A673 (cell line): ENCODE results near the gene DGCR8. TPM values are rescaled to one million over a fixed set of nuclear protein-coding genes. Genes with fewer than 3 reads are reported as not detected.

Experiments used
- BruUV-seq: library from RNA; stranded (reverse); fragments of 400-500 nt; replicated peaks from 2 replicates; lab custom pipeline; 2021; lab: Mats Ljungman, UMichigan
- CTCF ChIA-PET: fragments of 300-600 bp; sonication (Branson Sonifier 250); formaldehyde crosslinking; loops from one replicate; lab custom pipeline; 2022; ENCODE audit warnings: antibody characterized with exemption; lab: Charles Lee
- POLR2A ChIA-PET: fragments of 300-600 bp; sonication (Branson Sonifier 250); formaldehyde crosslinking; loops from one replicate; lab custom pipeline; 2022; ENCODE audit warnings: antibody characterized with exemption; ENCODE audit not compliant: low non-redundant PET; lab: Charles Lee
- DNase-seq: peaks from one replicate; pipeline ENCODE4 v3.0.0-alpha.2; 2015; ENCODE audit warnings: low spot score
- H3K27ac ChIP-seq: fragments of 200-600 bp; sonication (generic); 2 replicates; pipeline ENCODE4 v1.5.1; 2016; ENCODE audit warnings: mixed run types, low read depth, mild to moderate bottlenecking, mixed read lengths, antibody characterized with exemption, low read length; ENCODE audit not compliant: poor library complexity, severe bottlenecking
- H3K27me3 ChIP-seq: fragments of 200-600 bp; sonication (generic); replicated peaks from 2 replicates; pipeline ENCODE4 v1.6.1; 2017; ENCODE audit warnings: mixed run types, low read depth, mild to moderate bottlenecking, mixed read lengths, antibody characterized with exemption, low read length; ENCODE audit not compliant: insufficient read depth, poor library complexity
- H3K36me3 ChIP-seq: fragments of 200-600 bp; sonication (generic); 2 replicates; pipeline ENCODE4 v1.6.1; 2016; ENCODE audit warnings: mixed run types, mild to moderate bottlenecking, mixed read lengths, antibody characterized with exemption, low read length; ENCODE audit not compliant: insufficient read depth, poor library complexity, severe bottlenecking
- H3K4me1 ChIP-seq: fragments of 200-600 bp; sonication (generic); 2 replicates; pipeline ENCODE4 v1.6.1; 2017; ENCODE audit warnings: mixed run types, mild to moderate bottlenecking, mixed read lengths, antibody characterized with exemption, low read length; ENCODE audit not compliant: insufficient read depth, poor library complexity, severe bottlenecking
- H3K4me3 ChIP-seq: fragments of 200-600 bp; sonication (generic); 2 replicates; pipeline ENCODE4 v1.5.1; 2016; ENCODE audit warnings: low read depth, mixed run types, mild to moderate bottlenecking, mixed read lengths, low read length; ENCODE audit not compliant: poor library complexity, severe bottlenecking
- H3K9me3 ChIP-seq: fragments of 200-600 bp; sonication (generic); 2 replicates; pipeline ENCODE4 v1.6.1; 2016; ENCODE audit warnings: mixed run types, low read depth, mild to moderate bottlenecking, mixed read lengths, antibody characterized with exemption, low read length; ENCODE audit not compliant: poor library complexity, severe bottlenecking
- EZH2 ChIP-seq: fragments of 200-600 bp; sonication (generic); IDR thresholded peaks from 2 replicates; pipeline ENCODE4 v1.6.1; 2017; ENCODE audit warnings: borderline replicate concordance, low read depth, mild to moderate bottlenecking, mixed read lengths, antibody characterized with exemption, low read length; ENCODE audit not compliant: poor library complexity, severe bottlenecking
- intact Hi-C: fragments of 100-400 bp; cut with micrococcal nuclease; formaldehyde crosslinking; loops from one replicate; pipeline ENCODE4 v1.10.0; 2022; ENCODE audit not compliant: unreplicated experiment
- total RNA-seq: library from RNA; stranded (reverse); gene quantifications from 2 replicates; pipeline ENCODE4 v1.2.3, GENCODE V29; 2021
- TF ChIP-seq, protein P1 (sequence below): fragments of 300-800, 200-600 bp; sonication (generic); conservative IDR thresholded peaks from 2 replicates; pipeline ENCODE4 v1.5.1; 2017; ENCODE audit warnings: low read depth, mild to moderate bottlenecking, antibody characterized with exemption, low read length, moderate library complexity, mixed read lengths

Gene DGCR8
- total RNA-seq, 1 experiment from 2014 or later, result 63.2 TPM

DNA sequence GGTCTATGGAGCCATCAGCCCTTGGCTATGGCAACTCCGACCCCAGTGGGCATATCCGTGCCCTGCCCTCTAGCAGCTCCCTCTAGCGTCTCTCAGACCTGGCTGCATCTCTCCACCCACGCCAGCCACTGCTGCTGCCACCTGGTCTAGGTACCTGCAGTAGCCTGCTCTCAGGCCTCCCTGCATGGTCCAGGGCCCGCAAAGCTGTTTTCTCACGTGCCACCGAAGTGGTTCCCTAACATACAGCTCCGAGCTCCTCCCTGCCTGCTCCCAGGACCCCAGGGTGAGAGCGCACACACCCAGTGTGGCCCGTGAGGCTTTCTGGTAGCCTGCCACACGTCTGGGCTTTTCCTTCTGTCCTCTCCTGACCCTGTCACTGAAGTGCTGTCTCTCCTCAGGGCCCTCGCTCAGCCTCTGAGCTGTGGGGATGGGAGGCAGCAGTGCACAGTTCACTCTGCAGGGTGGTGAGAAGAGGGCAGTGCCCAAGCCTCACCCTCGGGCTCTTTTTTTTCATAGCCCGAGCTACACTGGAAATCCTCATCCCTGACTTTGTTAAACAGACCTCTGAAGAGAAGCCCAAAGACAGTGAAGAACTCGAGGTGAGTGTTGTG is 14.3 kb downstream of the DGCR8 start:
- H3K27me3 ChIP-seq, result no peaks in the 10 kb centered on the region
- ChIA-PET CTCF (no interaction called here), POLR2A (no interaction called here)
- peaks cover 99% of the 10 kb centered on the region for H3K36me3 ChIP-seq
- TF ChIP-seq EZH2, result no peak
- TF ChIP-seq, protein P1, sequence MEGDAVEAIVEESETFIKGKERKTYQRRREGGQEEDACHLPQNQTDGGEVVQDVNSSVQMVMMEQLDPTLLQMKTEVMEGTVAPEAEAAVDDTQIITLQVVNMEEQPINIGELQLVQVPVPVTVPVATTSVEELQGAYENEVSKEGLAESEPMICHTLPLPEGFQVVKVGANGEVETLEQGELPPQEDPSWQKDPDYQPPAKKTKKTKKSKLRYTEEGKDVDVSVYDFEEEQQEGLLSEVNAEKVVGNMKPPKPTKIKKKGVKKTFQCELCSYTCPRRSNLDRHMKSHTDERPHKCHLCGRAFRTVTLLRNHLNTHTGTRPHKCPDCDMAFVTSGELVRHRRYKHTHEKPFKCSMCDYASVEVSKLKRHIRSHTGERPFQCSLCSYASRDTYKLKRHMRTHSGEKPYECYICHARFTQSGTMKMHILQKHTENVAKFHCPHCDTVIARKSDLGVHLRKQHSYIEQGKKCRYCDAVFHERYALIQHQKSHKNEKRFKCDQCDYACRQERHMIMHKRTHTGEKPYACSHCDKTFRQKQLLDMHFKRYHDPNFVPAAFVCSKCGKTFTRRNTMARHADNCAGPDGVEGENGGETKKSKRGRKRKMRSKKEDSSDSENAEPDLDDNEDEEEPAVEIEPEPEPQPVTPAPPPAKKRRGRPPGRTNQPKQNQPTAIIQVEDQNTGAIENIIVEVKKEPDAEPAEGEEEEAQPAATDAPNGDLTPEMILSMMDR, result no peak
- BruUV-seq, result no TSS peak
- H3K9me3 ChIP-seq, result no peaks in the 10 kb centered on the region
- DNase-seq, result no peak
- intact Hi-C loops, result no loop called here
- no peak overlapping the region for H3K27ac ChIP-seq
- no peaks in the 10 kb centered on the region for H3K4me1 ChIP-seq
- no peak overlapping the region for H3K4me3 ChIP-seq

DNA sequence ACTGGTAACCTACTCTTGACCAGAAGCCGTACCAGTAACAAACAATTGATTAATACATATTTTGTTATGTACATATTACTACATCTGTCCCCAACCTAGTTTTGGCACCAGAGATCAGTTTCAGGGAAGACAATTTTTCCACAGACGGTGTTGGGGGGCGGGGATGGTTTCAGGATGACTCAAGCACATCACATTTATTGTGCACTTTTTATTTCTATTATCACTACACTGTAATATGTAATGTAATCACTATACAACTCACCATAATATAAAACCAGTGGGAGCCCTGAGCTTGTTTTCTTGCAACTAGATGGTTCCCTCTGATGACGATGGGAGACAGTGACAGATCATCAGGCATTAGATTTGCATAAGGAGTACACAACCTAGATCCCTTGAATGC is 15.5 kb downstream of the DGCR8 start:
- Histone ChIP-seq H3K27ac (no peak overlapping the region), H3K9me3 (no peaks in the 10 kb centered on the region), H3K27me3 (no peaks in the 10 kb centered on the region), H3K4me3 (no peak overlapping the region), H3K36me3 (peaks cover 97% of the 10 kb centered on the region), H3K4me1 (no peaks in the 10 kb centered on the region)
- no peak for TF ChIP-seq EZH2
- TF ChIP-seq, protein P1, result no peak
- no TSS peak for BruUV-seq
- intact Hi-C loops, result no loop called here
- DNase-seq, result no peak
- POLR2A ChIA-PET, result no interaction called here
- CTCF ChIA-PET, result no interaction called here

DNA sequence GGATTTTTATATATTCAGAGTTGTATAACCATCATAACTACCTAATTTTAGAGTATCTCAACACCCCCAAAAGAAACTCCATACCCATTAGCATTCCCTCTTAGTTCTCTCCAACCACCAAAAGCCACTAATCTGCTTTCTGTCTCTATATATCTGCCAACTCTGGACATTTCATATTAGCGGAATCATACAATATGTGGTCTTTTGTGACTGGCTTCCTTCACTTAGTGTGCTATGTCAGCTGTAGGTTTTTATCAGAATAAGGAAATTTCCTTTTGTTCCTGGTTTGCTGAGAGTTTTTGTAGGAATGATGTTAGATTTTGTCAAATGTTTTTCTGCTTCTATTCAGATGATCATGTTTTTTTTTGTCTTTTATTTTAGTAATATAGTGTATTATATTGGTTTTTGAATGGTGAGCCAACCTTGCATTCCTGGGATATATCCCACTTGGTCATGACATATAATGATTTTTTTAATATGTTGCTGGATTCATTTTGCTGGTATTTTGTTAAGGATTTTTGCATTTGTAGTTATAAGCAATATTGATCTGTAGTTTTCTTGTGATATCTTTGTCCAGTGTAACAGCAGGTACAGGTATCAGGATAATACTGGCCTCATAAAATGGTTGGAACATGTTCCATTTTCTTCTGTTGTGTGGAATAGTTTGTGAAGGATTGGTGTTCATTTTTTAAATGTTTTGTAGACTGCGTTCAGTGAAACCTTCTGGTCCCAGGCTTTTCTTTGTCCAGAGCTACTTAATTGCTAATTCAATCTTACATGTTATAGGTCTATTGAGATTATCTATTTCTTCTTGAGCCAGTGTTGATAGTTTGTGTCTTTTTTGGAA is 16.8 kb downstream of the DGCR8 start:
- no TSS peak for BruUV-seq
- TF ChIP-seq EZH2, result no peak
- TF ChIP-seq, protein P1, result no peak
- Histone ChIP-seq H3K36me3 (peaks cover 97% of the 10 kb centered on the region), H3K27ac (no peak overlapping the region), H3K27me3 (no peaks in the 10 kb centered on the region), H3K4me1 (no peaks in the 10 kb centered on the region), H3K9me3 (no peaks in the 10 kb centered on the region), H3K4me3 (no peak overlapping the region)
- intact Hi-C loops, result no loop called here
- no peak for DNase-seq
- ChIA-PET POLR2A (no interaction called here), CTCF (interaction anchor here (0.7 kb wide), 1 partner anchor 552 kb away, joined by 3 read pairs; no protein-coding TSS in a partner anchor)
